Stimulated activated CD4-positive, alpha-beta T cell treated with anti-CD3 and anti-CD28 coated beads, TNF-alpha, amount 100 ng/mL, for 4 hours (primary cell): ENCODE results near the gene OSBPL5.
"Not testable (repeated sequence)": the region's sequence is repeated elsewhere in the genome, so short reads cannot be mapped to it uniquely, and the experiment has no call there.

Experiments used
- DNase-seq, 3 experiments: peaks; one replicate each; pipeline ENCODE4 v3.0.0-alpha.2; 2020; ENCODE audit warnings: low read depth in 3 of 3

Gene OSBPL5

DNA sequence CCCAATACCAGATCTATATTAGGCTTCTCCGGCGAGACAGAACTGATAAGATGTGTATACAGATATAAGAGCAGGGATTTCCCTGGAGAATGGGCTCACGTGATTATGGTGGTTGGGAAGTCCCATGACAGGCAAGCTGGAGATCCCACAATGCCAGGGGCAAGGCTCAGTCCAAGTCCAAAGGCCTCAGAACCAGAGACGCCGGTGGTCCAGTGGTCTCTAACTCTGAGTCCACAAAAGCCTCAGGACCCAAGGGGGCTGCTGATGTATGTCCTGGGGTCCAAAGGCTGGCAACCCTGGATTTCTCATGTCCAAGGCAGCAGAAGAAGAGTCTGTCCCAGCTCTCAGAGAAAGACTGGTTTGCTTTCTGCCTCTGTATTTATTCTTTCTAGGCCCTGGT lies 15.8 kb upstream of the OSBPL5 start:
- no peak for DNase-seq

DNA sequence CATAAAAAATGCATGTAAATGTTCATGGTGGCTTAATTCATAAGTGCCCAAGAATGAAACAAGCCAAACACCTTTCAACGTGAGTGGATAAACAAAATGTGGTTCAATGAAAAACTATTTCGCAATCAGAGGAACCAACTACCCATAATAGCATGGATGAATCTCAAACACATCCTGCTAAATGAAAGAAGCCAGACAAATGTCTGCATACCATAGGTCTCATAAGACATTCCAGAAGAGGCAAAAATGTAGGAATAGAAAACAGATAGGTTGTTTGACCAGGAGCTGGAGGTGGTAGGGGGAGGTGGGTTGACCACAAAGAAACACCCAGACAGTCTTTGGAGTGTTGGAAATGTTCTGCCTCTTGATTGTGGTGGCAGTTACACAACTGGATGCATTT lies 13.2 kb upstream of the OSBPL5 start:
- no peak for DNase-seq

DNA sequence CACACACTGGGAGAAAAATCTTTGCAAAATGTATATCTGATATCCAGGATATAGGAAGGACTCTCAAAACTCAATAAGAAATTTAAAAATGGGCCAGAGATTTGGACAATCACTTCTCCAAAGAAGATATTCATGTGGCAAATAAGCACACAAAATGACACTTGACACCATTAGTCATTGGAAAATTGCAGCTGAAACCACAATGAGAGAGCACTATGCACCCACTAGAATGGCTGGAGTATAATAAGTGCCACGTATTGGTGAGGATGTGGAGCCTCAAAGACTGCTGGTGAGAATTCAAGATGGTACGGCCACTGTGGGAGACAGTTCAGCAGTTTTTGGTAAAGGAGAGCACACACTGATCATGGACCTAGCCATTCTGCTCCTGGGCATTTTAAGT lies 12.8 kb upstream of the OSBPL5 start:
- no peak for DNase-seq

DNA sequence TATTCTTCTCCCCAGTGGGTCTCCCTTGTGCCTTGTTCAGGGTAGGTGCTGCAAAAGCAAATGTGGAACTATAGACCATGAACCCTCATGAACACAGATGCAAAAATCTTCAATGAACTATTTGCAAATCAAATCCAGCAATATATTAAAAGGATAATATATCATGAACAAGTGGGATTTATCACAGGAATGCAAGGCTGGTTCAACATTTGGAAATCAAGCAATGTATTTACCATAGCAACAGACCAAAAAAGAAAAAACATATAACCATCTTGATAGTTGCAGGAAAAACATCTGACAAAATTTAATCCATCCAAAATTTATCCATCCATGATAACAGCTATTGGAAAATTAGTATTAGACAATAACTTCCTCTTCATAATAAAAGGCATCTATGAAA lies 11.4 kb upstream of the OSBPL5 start:
- DNase-seq: no peak

DNA sequence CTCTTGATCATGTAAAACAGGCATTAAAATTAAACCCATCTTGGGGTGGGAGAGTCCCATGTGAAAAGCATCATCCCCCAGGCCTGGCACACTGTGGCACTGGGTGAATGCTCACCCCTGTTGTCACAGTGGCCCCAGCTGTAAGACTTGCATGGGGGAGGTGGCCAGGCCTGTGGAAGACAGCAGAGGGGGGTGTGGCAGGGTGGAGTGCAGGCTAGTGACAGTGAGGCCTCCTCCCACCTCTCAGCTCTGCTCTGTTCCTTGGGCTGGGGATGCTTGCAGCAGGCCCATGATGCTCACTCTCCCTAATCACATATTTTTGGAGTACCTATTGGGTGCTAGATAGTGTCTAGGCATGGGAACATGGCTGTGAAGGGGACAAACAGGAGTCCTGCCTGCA lies 10.1 kb upstream of the OSBPL5 start:
- no peak for DNase-seq

DNA sequence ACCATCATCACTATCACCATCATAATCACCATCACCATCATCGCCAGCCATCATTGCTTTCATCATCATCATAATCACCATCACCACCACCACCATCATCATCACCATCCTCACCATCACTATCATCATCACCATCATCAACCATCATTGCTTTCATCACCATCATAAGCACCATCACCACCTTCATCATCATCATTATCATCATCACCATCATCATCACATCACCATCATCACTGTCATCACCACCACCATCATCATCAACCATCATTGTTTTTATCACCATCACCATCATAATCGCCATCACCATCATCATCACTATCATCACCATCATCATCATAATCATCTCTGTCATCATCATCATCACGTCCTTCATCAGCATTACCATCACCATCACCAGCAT lies 9.3 kb upstream of the OSBPL5 start:
- DNase-seq: no peak

DNA sequence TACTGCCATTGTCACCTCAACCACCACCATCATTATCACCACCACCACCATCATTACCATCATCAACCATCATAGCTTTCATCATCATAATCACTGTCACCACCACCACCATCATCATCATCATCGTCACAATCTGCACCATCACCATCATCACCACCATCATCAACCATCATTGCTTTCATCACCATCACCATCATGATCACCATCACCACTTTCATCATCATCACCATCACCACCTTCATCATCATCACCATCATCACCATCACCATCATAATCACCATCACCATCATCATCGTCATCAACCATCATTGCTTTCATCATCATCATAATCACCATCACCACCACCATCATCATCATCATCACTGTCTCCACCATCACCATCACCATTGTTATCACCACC lies 8.7 kb upstream of the OSBPL5 start:
- DNase-seq: no peak

DNA sequence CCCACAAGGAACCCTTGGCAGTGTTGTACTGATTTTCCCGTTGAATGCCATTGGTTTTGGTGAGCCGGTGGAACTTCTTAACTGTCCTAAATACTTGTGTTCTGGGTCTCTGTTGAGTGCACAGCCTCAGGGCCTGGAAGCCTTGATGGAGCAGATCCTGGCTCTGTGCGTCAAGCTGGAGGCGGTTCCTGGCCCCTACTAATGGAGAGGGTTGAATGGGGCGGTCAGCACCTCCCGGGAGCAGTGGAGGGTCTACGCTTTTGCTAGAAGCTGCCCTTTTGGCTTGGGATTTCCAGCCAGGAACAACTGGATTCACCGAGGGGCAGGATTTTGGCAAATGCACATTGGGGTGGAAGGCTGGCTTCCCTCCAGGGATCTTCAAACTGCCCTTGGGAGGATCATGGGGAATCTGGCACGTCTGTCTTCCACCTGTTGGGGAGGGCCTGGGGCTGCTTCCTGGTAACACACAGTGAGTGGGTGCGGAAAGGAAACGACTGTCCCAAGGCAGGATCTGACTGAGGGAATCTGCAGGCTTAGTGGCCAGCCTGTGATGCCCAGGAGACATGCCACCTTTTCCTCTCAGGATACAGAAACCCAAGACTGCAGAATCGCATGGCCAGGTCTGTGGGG lies 6.9 kb upstream of the OSBPL5 start:
- DNase-seq: no peak

DNA sequence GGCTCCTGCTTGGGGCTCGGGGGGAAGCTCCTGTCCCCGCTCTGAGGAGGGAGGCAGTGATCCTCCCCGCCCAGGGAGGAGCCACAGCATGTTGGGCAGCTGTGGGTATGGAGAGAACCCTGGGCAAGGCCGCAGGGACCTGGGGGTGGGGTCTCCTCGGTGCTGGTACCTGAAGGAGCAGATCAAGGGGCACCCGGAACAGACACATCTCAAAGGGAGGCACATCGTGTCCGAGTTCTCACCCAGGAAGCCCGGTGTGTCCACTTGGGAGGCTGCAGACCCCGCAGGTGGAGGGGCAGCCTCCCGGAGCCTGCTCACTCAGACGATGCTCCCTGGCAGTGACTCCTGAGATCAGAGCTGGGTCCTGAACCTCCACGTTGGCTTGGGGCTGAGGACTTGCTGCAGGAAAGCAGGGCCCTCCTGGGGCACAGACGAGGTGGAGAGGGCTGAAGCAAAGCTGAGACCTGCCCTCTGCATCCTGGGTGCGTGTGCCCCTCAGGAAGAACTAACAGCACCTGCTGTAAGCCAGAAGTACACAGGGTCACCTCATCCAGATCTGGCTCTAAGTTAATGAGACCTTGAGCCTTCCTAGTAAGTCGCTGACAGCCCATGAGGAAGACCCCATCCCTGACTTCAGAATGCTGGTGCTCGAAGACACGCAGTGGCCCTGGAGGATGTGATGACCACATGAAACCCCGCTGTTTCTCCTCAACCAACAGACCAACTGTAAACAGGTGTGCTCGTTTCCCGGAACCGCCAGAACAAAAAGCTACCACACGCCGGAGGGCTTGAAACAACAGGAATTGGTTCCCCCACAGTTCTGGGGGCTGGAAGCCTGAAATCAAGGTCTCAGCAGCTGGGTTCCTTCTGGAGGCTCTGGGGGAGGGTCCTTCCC lies 5.9 kb upstream of the OSBPL5 start:
- no peak for DNase-seq

DNA sequence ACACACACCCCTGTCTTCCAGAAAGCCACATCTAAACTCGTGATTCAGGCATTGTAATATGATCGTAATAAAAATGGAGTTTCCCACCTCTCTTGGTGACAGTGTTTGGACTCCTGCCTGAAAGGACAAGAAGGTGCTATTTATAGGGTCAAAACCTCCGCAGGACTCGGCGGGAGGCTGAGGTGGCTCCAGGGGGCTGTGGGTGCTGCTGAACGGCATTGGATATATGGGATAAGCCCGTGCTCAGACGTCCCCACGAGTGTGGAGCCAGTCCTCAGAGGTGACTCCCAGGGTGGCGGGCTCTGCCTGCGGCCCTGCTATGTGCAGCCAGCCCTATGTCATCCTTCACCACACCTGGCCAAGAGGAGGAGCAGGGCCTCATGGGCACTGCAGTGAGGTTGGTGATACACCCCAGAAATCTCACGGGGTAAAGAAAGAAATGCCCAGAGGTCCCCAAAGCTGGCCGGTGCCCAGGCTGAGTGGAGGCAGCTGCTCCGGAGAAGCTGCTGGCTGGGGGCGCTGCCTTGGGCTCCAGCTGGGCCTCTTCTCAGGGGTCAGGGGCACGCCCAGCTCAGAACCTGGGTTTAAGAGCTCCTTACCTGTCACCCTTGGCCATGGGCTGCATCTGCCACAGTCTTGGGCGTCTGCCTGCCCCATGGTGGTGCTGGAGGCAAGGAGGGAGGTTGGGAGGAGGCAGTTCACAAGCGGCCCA lies 5.1 kb upstream of the OSBPL5 start:
- no peak for DNase-seq

DNA sequence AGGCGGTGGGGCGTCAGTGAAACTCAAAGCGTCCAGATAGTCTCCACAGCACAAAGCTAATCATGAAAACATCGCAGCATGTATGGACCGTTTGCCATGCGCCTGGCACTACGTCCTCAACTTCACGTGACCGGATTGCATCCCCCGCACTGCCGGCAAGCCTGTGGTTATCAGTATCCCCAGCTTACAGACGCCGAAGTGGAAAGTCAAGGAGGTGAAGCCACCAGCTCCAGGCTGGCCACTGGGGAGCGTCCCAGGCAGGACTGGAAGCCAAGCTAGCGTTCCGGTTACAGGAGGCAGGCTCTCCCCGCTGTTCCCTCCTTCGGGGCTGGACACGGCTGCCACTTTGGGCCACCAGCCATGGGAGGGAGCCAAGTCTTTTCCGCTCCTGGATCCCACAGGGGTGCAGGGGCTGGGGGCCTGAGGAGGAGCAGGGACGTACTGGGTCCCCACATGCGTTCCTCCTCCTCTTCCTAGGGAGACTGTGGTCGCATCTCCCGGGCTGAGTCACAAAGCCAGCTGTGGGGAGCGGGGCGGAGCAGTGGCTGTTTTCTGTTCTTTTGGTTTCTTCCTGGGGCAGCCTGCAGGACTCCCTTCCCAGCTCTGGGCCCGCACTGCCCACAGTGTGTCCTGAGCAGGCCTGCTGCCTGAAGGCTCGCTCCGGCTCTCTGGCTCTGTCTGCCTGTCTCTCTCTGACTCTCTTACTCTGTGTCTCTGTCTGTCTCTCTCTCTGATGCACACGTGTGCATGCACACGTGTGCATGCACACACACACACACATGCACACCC lies 4.3 kb upstream of the OSBPL5 start:
- no peak for DNase-seq

DNA sequence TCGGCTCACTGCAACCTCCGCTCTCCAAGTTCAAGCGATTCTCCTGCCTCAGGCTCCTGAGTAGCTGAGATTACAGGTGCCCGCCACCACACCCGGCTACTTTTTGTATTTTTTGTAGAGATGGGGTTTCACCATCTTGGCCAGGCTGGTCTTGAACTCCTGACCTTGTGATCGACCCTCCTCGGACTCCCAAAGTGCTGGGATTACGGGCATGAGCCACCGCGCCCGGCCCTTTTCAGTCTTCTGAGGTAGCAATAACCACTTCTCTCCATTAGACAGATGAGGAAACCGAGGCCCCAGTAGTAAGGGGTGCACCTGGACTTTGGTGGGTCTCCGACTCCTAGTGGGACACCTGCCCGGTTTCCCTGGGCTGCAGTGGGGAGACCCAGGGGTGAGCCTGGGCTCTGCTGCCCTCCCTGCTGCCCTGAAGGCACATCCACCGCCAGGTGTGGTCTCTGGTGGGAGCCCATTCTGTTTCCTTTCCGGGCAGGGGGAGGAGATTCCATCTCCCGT lies 3.7 kb upstream of the OSBPL5 start:
- DNase-seq: not testable (repeated sequence)

DNA sequence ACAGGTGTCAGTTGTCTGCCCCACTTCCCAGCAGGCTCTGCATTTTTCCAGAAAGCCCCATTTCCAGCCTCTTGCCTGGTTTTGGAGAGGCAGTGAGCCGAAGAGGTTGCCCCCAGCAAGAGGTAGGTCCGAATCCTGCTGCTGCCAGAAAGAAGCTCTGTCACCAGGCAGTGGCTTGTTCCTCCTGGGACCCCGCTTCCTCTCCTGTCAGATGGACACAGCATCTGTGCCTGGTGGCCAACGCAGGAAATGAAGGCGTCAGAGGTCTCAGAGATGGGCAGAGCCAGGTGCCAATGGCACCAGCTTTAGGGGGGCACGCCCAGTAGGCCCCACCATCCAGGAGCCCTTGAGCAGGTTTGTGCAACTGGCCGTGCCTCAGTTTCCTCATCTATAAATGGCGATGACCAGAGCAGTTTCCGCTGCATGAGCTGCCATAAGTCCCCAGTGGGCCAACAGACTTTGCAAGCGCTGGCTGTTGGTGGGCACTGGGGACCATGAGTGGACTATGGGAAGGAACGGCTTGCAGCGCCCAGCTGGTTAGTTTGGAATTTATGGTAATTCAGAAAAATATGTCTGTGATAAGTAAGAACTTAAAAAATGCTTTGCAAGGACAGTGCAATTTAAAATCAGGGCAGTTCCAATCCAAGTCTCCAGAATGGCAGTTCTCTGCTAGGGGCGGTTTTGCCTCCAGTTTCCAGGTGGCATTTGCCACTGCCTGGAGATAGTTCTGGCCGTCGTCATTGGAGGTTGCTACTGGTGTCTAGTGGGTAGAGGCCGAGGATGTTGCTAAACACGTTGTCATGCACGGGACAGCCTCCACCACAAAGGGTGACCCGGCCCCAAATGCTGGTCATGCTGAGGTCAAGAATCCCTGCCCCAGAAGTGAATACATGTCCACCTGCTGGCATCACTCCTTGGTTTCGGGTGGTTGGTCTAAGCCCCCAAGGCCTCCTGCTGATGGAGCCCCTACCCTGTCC lies 2.3 kb upstream of the OSBPL5 start:
- DNase-seq: no peak

DNA sequence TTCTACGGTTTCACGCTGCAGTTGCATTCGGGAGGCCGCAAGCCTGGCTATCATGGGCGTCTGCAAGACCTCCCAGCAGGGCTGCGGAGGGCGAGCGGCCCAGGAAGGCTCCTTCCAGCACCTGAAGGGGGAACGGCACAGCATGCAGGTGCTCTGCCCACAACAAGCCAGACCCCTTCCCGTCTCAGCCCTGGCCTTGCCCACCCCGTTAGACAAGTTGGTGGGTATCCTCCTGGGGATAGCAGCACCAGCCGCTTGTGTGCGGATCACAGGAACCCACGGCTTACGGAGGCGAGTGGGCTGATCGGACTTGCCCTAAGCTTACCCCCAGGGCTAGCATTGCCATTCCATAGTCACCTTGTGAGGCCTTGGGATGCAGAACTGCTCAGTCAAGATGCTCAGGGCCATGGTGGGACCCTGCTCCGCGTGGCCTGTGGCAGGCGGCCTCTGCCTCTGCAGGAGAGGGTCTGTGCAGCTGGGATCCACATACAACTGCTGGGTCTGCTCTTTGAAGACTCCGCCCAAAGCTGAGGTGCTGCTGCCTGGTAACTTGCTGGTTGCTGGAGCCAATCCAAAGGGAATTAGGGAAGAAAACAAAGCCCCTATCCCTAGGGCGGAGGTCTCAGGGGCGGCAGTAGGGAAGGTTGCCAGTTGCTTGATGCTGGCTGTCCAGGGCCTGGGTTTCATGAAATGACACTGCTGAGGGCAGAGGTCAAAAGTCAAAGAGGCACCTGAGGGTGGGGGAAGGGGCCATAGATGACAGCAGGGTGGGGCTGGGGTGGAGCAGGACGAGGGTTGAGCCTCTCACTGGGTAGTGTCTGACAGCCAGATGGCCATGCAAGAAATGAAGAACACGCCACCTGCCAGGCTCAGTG lies 1.4 kb upstream of the OSBPL5 start:
- DNase-seq: no peak

DNA sequence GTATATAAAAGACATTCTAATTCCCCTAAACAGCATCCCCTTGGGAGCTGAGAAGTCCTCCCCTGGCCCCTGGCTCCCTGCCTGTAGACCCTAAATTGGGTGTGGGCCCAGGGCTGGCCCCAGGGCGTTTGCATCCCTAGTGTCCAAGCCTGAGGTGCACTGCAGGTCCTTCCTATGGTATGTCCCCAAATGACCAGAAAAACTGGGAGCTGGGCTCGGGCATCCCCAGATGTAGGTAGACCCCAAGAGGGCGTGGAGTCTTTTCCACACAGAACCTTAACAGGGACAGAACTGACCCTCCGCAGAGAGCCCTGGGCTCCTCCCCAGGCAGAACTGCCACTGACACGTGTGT lies 782 bp upstream of the OSBPL5 start:
- DNase-seq: no peak

DNA sequence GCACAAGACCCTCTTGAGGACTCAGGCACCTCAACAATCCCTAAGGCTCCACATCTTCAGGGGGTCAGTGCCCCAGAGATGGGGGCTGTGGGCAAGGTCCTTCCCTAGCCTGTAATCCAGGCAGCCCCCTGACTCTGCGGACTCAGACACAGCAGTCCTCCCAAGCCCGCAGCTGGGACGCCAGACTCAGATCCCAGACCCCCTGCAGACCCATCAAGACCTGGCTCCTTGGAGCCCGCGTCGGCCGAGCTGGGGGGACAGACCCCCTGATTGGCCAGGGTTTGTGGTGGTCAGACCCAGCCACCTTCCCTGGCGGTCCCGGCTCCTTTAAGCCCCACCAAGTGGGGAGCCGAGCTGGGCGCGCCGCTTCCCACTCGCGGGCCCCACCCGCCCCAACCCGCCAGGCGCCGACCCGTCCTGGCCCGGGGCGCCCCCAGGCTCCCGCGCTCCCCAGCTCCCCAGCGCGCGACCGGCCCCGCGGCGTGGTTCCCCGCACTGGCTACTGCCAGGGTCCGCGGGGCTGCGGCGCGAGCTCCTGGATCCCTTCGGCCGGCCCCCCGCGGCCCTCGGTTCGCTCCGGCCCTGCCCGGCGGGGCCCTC lies 458 bp downstream of the OSBPL5 start:
- DNase-seq: no peak

DNA sequence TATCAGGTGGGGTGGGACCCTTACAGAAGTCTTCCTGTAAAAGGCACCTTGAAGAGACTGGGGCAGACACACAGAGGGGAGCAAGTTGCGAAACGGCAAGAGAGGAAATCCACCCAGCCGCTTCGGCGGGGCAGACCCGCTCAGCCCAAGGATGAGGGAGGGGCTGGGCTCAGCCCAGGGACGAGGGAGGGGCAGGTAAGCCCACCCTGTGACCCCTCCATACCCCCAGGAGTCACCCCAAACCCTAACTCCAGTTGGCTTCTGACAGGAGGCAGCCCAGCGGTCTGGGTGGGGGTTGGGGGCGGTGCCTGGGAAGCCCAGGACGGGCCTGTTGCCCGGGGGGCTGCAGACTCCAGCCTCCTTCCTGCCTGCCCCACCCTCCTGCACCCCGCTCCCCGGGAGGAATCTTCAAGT lies 965 bp downstream of the OSBPL5 start:
- DNase-seq: no peak

DNA sequence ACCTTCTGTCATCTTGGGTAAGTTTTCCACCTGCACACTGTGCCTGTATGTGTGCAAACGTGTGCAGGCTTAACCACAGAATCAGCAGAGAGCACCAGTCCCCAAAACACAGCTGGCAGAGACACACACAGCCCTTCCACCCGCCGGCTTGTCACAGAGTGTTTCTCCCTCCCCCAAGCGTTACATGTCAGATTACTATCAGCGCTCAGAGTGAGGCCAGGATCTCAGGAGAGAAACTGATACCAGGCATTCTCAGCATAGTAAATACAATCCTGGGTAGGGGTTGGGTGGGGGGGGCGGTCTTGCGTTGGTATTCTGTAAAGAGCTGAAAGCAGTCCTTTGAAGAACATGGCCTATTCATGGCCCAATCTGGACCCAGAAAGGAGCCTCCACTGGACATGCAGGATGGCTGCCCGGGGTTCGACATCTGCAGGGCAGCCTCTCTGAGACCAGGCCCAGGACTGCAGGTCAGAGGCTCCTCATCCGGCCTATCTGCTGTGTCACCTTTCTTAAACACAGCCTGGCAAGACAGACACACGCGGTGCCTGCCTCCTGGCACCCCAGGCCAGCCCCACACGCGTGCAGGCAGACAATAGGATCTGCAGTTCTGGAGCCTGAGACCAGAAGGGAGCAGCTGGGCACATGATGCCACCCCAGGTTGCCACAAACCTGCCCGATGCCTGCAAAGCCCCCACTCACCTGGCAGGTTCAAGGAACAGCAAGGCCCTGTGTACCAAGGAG lies 1.7 kb downstream of the OSBPL5 start:
- DNase-seq: no peak
